Neural progenitor cell (in vitro differentiated cells): Measurements from ENCODE around the gene MEX3B.

ENCODE experiments used
- EZH2 ChIP-seq: fragments of 200-600 bp; sonication (generic); IDR thresholded peaks from 2 replicates; pipeline ENCODE4 v1.6.1; 2017; ENCODE audit warnings: antibody characterized with exemption, mild to moderate bottlenecking, moderate library complexity
- TF ChIP-seq, protein P1 (sequence below): fragments of 200-600 bp; sonication (generic); IDR thresholded peaks from 2 replicates; pipeline ENCODE4 v1.5.1; 2017; ENCODE audit warnings: antibody characterized with exemption, mild to moderate bottlenecking

DNA sequence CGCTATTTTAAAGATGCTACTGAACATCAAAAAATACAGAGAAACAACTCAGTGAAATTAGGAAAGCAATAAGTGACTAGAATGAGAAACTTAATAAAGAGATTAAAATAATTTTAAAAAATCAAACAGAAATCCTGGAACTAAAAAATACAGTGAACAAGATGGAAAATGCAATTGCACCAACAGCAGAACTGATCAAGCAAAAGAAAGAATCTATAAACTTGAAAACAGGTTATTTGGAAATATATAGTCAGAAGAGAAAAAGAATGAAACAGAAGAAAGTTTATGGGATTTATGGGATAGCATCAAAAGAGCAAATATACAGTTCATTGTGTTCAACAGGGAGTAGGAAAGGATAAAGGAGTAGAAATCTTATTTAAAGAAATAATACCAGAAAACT is 53.3 kb downstream of the MEX3B start:
- TF ChIP-seq EZH2, result no peak
- TF ChIP-seq, protein P1, sequence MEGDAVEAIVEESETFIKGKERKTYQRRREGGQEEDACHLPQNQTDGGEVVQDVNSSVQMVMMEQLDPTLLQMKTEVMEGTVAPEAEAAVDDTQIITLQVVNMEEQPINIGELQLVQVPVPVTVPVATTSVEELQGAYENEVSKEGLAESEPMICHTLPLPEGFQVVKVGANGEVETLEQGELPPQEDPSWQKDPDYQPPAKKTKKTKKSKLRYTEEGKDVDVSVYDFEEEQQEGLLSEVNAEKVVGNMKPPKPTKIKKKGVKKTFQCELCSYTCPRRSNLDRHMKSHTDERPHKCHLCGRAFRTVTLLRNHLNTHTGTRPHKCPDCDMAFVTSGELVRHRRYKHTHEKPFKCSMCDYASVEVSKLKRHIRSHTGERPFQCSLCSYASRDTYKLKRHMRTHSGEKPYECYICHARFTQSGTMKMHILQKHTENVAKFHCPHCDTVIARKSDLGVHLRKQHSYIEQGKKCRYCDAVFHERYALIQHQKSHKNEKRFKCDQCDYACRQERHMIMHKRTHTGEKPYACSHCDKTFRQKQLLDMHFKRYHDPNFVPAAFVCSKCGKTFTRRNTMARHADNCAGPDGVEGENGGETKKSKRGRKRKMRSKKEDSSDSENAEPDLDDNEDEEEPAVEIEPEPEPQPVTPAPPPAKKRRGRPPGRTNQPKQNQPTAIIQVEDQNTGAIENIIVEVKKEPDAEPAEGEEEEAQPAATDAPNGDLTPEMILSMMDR, result no peak
